Measurements from ENCODE around the gene CXXC1.

DNA sequence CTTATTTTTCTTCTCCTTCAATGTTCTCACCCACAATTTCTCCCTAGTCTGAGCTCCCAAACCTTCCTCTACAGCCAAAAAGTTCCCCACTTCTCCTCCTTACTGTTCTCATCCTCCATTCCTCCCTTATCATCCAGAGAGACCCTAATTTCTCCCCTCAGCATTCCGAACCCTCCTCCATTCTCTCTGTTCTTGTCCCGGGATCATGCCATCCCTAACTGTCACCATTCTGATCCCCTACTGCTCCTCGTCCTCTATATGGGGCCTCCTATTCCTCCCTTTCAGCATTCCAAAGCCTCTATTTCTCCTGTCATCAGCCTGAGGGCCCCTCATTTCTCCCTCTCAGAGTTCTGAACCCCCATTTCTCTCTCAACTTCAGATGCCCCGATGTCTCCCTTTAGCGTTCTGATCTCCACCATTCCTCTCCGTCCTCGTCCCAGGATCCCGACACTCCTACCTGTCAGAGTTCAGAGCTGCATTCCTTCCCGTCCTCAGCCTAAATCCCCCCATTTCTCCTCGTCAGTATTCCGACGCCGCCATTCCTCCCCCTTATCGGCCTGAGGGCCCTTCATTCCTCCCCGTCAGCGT is 6.7 kb downstream of the CXXC1 start:
- no peak for TF ChIP-seq FOXA3 (CRISPR knock-in tag; IDR thresholded peaks at IDR 0.05)
- no peak for TF ChIP-seq POLR2A (IDR thresholded peaks at IDR 0.05; ENCODE audit: insufficient read depth in 1 of 2, low read depth in 2 of 2, low read length in 2 of 2)
